ENCODE results near the gene SSPN. TPM values are rescaled to one million over a fixed set of nuclear protein-coding genes. Genes with fewer than 3 reads are reported as not detected.

SSPN gene
- total and polyA plus RNA-seq, 4 donors = 1.2 to 11.4 (median 6.2) TPM

DNA sequence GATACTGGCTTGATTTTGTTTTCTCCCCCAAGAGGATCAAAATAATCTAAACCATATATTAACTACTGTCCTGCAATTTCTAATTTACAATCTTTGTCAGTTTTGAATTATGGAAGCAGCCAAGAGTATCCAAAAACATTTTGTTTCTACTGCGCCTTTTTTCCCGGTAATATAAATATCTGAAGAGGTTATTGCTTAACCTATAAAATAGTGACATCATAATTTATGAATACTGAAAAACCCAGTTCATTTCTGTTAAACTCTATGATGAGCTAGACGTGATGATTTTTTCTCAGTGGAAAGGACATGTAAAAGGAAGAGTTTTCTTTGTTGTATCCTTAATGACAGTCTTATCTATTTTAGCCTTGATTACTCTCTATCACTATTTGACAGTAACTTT lies 3.2 kb upstream of the SSPN start:
- Histone ChIP-seq H3K36me3 (ENCODE audit: control insufficient read depth in 4 of 4, insufficient read depth in 4 of 4, low read length in 4 of 4) (no peaks in the 10 kb centered on the region), H3K4me3 (no peak overlapping the region), H3K27me3 (ENCODE audit: control insufficient read depth in 3 of 3, insufficient read depth in 3 of 3, low read length in 2 of 3) (peaks cover 0 to 2% (median 0%) of the 10 kb centered on the region in 3 donors), H3K9ac (ENCODE audit: insufficient read depth in 1 of 2, low read length in 2 of 2) (no peak overlapping the region), H3K9me3 (ENCODE audit: control insufficient read depth in 4 of 4, insufficient read depth in 3 of 4, low read length in 3 of 4) (peaks cover 0 to 3% (median 0%) of the 10 kb centered on the region in 4 donors), H3K4me1 (ENCODE audit: control insufficient read depth in 5 of 5, insufficient read depth in 5 of 5, low read length in 5 of 5) (peaks cover 0 to 6% (median 5%) of the 10 kb centered on the region in 5 donors), H3K27ac (ENCODE audit: low read depth in 1 of 2, low read length in 1 of 2) (no peak overlapping the region)
- no peak for DNase-seq
- no peak for ATAC-seq (ENCODE audit: insufficient read depth, low FRiP score)
- 80 to 94% methylated on average over 3 of the region's 3 CpGs for WGBS, 2 donors
- TF ChIP-seq, protein P1, sequence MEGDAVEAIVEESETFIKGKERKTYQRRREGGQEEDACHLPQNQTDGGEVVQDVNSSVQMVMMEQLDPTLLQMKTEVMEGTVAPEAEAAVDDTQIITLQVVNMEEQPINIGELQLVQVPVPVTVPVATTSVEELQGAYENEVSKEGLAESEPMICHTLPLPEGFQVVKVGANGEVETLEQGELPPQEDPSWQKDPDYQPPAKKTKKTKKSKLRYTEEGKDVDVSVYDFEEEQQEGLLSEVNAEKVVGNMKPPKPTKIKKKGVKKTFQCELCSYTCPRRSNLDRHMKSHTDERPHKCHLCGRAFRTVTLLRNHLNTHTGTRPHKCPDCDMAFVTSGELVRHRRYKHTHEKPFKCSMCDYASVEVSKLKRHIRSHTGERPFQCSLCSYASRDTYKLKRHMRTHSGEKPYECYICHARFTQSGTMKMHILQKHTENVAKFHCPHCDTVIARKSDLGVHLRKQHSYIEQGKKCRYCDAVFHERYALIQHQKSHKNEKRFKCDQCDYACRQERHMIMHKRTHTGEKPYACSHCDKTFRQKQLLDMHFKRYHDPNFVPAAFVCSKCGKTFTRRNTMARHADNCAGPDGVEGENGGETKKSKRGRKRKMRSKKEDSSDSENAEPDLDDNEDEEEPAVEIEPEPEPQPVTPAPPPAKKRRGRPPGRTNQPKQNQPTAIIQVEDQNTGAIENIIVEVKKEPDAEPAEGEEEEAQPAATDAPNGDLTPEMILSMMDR (IDR thresholded peaks at IDR 0.05; ENCODE audit: control extremely low read depth, extremely low read depth) = no peak

DNA sequence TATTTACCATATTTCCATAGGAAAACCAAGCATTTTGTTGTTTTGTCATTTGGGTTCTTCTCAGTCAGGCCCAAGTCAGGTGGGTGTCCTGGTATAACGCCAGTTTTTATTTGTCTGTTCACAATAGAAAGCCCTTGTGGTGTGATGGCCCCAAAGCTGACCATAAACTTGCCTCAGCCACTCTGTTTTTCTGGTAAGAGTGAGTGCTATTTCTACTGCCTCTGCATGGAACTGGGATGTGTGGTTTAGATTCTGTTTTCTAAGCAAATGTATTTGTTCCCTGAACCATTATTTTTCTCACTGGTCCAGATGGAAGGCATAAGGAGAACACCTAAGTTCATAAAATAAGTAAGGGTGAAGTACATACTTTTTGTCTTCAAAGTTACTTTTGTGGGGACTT lies 1.8 kb upstream of the SSPN start:
- H3K27ac ChIP-seq (ENCODE audit: low read depth in 1 of 2, low read length in 1 of 2) = no peak overlapping the region
- H3K9ac ChIP-seq (ENCODE audit: insufficient read depth in 1 of 2, low read length in 2 of 2) = no peak overlapping the region
- H3K9me3 ChIP-seq (ENCODE audit: control insufficient read depth in 4 of 4, insufficient read depth in 3 of 4, low read length in 3 of 4) = peaks cover 0 to 3% (median 0%) of the 10 kb centered on the region in 4 donors
- H3K4me1 ChIP-seq (ENCODE audit: control insufficient read depth in 5 of 5, insufficient read depth in 5 of 5, low read length in 5 of 5) = peaks cover 0 to 9% (median 7%) of the 10 kb centered on the region in 5 donors
- H3K27me3 ChIP-seq (ENCODE audit: control insufficient read depth in 3 of 3, insufficient read depth in 3 of 3, low read length in 2 of 3) = peaks cover 0 to 2% (median 0%) of the 10 kb centered on the region in 3 donors
- H3K4me3 ChIP-seq = no peak overlapping the region
- 86 to 90% methylated on average over 1 of the region's 1 CpG for WGBS, 2 donors
- TF ChIP-seq, protein P1 (IDR thresholded peaks at IDR 0.05; ENCODE audit: control extremely low read depth, extremely low read depth) = no peak
- H3K36me3 ChIP-seq (ENCODE audit: control insufficient read depth in 4 of 4, insufficient read depth in 4 of 4, low read length in 4 of 4) = no peaks in the 10 kb centered on the region
- DNase-seq (no peak), ATAC-seq (ENCODE audit: insufficient read depth, low FRiP score) (no peak)

DNA sequence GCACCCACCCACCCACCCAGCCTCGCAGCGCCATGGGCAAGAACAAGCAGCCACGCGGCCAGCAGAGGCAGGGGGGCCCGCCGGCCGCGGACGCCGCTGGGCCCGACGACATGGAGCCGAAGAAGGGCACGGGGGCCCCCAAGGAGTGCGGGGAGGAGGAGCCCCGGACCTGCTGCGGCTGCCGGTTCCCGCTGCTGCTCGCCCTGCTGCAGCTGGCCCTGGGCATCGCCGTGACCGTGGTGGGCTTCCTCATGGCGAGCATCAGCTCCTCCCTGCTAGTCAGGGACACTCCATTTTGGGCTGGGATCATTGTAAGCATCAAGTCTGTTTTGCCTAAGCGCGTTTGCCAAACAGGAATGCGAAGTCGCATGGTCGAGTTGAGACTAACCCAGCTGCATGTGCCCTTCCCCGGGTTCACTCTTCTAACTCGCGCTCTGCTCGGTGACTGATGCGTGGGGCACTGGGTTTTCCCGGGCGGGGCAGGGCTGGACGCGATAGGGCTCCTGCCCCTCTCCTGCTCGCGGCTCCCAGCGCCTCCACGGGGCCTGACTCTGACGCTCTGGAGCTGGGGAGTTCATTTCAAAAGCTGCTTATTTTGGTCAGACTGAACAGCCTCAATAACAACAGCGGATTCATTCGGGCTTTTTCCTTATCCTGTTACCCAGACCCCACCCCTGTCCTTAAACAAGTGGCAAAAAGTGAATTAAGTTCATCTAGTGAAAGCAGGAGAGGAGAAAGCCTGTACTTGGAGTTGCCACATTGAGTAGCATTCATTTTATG lies 458 bp downstream of the SSPN start:
- 0 to 1% methylated on average over 31 to 45 of the region's 45 CpGs for WGBS, 2 donors
- peak; percentile 72 for ATAC-seq (ENCODE audit: insufficient read depth, low FRiP score)
- peak overlapping the region; percentile 62 to 78 for H3K27ac ChIP-seq (ENCODE audit: low read depth in 1 of 2, low read length in 1 of 2)
- peak overlapping the region; percentile 53 to 80 for H3K9ac ChIP-seq (ENCODE audit: insufficient read depth in 1 of 2, low read length in 2 of 2)
- peaks cover 0 to 2% (median 0%) of the 10 kb centered on the region in 3 donors for H3K27me3 ChIP-seq (ENCODE audit: control insufficient read depth in 3 of 3, insufficient read depth in 3 of 3, low read length in 2 of 3)
- peak overlapping the region; percentile 33 for H3K4me3 ChIP-seq
- no peaks in the 10 kb centered on the region for H3K36me3 ChIP-seq (ENCODE audit: control insufficient read depth in 4 of 4, insufficient read depth in 4 of 4, low read length in 4 of 4)
- no peaks in the 10 kb centered on the region for H3K9me3 ChIP-seq (ENCODE audit: control insufficient read depth in 4 of 4, insufficient read depth in 3 of 4, low read length in 3 of 4)
- TF ChIP-seq, protein P1 (IDR thresholded peaks at IDR 0.05; ENCODE audit: control extremely low read depth, extremely low read depth) = no peak
- DNase-seq = peak; percentile 72 to 83 (median 75)
- H3K4me1 ChIP-seq (ENCODE audit: control insufficient read depth in 5 of 5, insufficient read depth in 5 of 5, low read length in 5 of 5) = peaks cover 0 to 9% (median 7%) of the 10 kb centered on the region in 5 donors

Measured in lung (tissue), 12 donors.